ENCODE measurements around the gene TRIM2.
A peak's percentile ranks its signal among the peaks of the same experiment; 100 is the strongest.

Gene TRIM2

DNA sequence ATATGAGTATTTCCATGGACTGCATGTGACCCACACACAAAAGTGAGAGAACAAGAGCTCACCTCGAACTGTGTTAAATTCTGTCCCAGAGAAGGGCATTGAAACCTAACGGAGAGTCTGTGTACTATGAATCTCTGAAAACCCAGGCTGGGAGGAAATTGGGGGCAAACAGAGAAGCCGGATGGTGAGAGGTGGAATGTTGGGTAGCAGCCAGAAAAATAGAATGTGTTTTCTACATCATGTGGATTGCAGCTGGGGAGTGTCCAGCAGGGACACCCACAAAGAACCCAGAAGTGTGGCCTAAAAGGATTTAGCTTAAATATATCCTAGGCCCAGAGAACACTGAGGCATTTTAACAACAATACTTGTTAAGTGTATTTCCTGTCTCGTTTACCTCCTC is 178.9 kb downstream of the TRIM2 start:
- intact Hi-C loops (cut with DNase I; ENCODE audit: low total_unique reads), result no loop called here
- DNase-seq, result no peak
- H3K9me3 ChIP-seq, result no peaks in the 10 kb centered on the region

DNA sequence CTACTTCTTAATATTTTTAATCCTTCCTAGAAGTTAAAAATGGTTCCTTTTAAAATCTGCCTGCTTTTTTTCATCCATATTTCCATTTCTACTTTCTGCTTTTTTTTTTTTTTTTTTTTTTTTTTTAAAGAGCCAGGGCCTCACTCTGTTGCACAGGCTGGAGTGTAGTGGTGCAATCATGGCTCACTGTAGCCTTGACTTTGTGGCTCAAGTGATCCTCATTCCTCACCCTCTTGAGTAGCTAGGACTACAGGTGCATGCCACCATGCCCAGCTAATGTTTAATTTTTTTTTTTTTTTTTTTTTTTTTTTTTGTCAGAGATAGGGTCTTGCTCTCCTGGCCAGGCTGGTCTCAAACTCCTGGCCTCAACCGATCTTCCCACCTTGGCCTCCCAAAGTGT is 179.9 kb downstream of the TRIM2 start:
- Histone ChIP-seq H3K36me3 (no peaks in the 10 kb centered on the region), H3K4me1 (peaks cover 0 to 6% (median 0%) of the 10 kb centered on the region in 4 donors), H3K9me3 (no peaks in the 10 kb centered on the region), H3K4me3 (no peak overlapping the region), H3K27ac (no peak overlapping the region), H3K27me3 (no peaks in the 10 kb centered on the region)
- TF ChIP-seq, protein P1, sequence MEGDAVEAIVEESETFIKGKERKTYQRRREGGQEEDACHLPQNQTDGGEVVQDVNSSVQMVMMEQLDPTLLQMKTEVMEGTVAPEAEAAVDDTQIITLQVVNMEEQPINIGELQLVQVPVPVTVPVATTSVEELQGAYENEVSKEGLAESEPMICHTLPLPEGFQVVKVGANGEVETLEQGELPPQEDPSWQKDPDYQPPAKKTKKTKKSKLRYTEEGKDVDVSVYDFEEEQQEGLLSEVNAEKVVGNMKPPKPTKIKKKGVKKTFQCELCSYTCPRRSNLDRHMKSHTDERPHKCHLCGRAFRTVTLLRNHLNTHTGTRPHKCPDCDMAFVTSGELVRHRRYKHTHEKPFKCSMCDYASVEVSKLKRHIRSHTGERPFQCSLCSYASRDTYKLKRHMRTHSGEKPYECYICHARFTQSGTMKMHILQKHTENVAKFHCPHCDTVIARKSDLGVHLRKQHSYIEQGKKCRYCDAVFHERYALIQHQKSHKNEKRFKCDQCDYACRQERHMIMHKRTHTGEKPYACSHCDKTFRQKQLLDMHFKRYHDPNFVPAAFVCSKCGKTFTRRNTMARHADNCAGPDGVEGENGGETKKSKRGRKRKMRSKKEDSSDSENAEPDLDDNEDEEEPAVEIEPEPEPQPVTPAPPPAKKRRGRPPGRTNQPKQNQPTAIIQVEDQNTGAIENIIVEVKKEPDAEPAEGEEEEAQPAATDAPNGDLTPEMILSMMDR (IDR thresholded peaks at IDR 0.05), result no peak
- DNase-seq, result no peak
- intact Hi-C loops (cut with DNase I; ENCODE audit: low total_unique reads), result no loop called here

More for the DNA sequence above, 178.9 kb downstream of the TRIM2 start:
- peak overlapping the region in 1 of 2 donors; percentile 21 for H3K27ac ChIP-seq
- TF ChIP-seq, protein P1 (IDR thresholded peaks at IDR 0.05), result no peak
- peaks cover 0 to 6% (median 0%) of the 10 kb centered on the region in 4 donors for H3K4me1 ChIP-seq
- no peaks in the 10 kb centered on the region for H3K27me3 ChIP-seq
- no peak overlapping the region for H3K4me3 ChIP-seq
- H3K36me3 ChIP-seq, result no peaks in the 10 kb centered on the region

DNA sequence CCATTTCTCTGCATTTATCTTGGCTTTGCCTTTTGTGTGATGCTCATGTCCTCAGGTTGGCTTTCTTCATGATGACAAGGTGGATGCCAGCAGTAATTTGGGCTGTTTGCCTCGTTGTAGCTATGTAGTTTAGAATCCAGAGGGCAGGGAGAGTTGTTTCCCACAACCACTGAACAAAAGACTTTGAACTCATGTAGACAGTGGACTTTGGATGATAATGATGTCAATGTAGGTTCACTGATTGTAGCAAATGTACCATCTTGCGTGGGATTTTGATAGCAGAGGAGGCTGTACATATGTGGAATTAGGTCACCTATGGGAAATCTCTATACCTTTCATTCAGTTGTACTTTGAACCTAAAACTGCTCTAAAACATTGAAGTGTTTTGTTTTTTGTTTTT is 181.5 kb downstream of the TRIM2 start:
- TF ChIP-seq, protein P1 (IDR thresholded peaks at IDR 0.05), result no peak
- intact Hi-C loops (cut with DNase I; ENCODE audit: low total_unique reads), result no loop called here
- peaks cover 0 to 6% (median 0%) of the 10 kb centered on the region in 4 donors for H3K4me1 ChIP-seq
- H3K9me3 ChIP-seq, result no peaks in the 10 kb centered on the region
- no peak for DNase-seq
- H3K27me3 ChIP-seq, result no peaks in the 10 kb centered on the region
- H3K27ac ChIP-seq, result no peak overlapping the region
- no peaks in the 10 kb centered on the region for H3K36me3 ChIP-seq
- H3K4me3 ChIP-seq, result no peak overlapping the region

DNA sequence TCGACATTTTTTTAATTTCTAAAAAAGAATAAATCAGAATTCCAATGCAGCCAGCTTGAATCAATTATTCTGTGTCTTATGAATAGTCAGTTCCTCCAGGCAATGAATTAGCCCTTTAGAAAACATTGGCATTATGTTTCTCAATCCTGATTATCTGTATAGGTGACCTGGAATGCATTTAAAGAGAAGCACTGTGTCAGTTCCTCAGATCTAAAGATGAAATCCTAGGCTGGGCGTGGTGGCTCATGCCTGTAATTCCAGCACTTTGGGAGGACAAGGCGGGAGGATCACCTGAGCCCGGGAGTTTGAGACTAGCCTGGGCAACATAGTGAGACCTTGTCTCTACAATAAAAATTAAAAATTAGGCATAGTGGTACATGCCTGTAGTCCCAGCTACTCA is 183.7 kb downstream of the TRIM2 start:
- Histone ChIP-seq H3K9me3 (no peaks in the 10 kb centered on the region), H3K4me3 (no peak overlapping the region), H3K4me1 (peaks cover 0 to 5% (median 0%) of the 10 kb centered on the region in 4 donors), H3K27ac (no peak overlapping the region), H3K36me3 (no peaks in the 10 kb centered on the region), H3K27me3 (no peaks in the 10 kb centered on the region)
- intact Hi-C loops (cut with DNase I; ENCODE audit: low total_unique reads), result no loop called here
- TF ChIP-seq, protein P1 (IDR thresholded peaks at IDR 0.05), result no peak
- DNase-seq, result no peak

Measured in tibial artery (tissue), 4 donors.